SK-MEL-5 (cell line): ENCODE measurements around the gene HNRNPUL1. TPM values are rescaled to one million over a fixed set of nuclear protein-coding genes. Genes with fewer than 3 reads are reported as not detected.
A peak's percentile ranks its signal among the peaks of the same experiment; 100 is the strongest.

Experiments
- DNase-seq: peaks from one replicate; pipeline ENCODE4 v3.0.0-alpha.2; 2016; ENCODE audit warnings: low read depth, low spot score
- in situ Hi-C: cut with HindIII; loops from 2 replicates; pipeline ENCODE4 v1.10.0; 2016; ENCODE audit warnings: low sequenced_read_pairs, high pct_unique_total_duplicates, low pct_unique_long_range_greater_than_20kb
- total RNA-seq: library from RNA; depleted of rRNA; stranded (reverse); fragments of >200 nt; shearing (Covaris generic); gene quantifications from 2 replicates; pipeline ENCODE4 v1.2.3, GENCODE V29; 2014

Gene HNRNPUL1
- total RNA-seq, 1 experiment from 2014 or later, result 56.4 TPM

GRCh38 chr19:41300555-41300954, 36.4 kb downstream of the HNRNPUL1 start:
- no peak for DNase-seq
- in situ Hi-C loops, result no loop called here

- no peak for DNase-seq
- in situ Hi-C loops, result no loop called here
These were observed 38.6 kb downstream of the HNRNPUL1 start for GRCh38 chr19:41302624-41303351.

- in situ Hi-C loops, result no loop called here
- DNase-seq, result no peak
These were observed 39.8 kb downstream of the HNRNPUL1 start for GRCh38 chr19:41303954-41304353.

- DNase-seq, result no peak
- in situ Hi-C loops, result no loop called here
These were observed 40.7 kb downstream of the HNRNPUL1 start for GRCh38 chr19:41304706-41305483.

- in situ Hi-C loops, result no loop called here
- no peak for DNase-seq
These were observed 42.0 kb downstream of the HNRNPUL1 start for GRCh38 chr19:41305927-41306793.

GRCh38 chr19:41307090-41307875, 43.1 kb downstream of the HNRNPUL1 start:
- in situ Hi-C loops, result no loop called here
- DNase-seq, result no peak

- in situ Hi-C loops, result no loop called here
- DNase-seq, result no peak
These were observed 43.8 kb downstream of the HNRNPUL1 start for GRCh38 chr19:41307954-41308449.

- DNase-seq, result peak; percentile 89
- in situ Hi-C loops, result no loop called here
These were observed 44.4 kb downstream of the HNRNPUL1 start for GRCh38 chr19:41308450-41309179.

GRCh38 chr19:41309180-41310032, 45.2 kb downstream of the HNRNPUL1 start:
- DNase-seq, result no peak
- in situ Hi-C loops, result no loop called here

GRCh38 chr19:41310033-41310831, 46.1 kb downstream of the HNRNPUL1 start, which contains the start of gene CCDC97:
Gene CCDC97, plus strand, starts transcription at chr19:41310172. Its CDS starts 139 bp downstream, at chr19:41310311.
- in situ Hi-C loops, result no loop called here

GRCh38 chr19:41311072-41311471, 46.9 kb downstream of the HNRNPUL1 start:
- DNase-seq, result no peak
- in situ Hi-C loops, result no loop called here

More at GRCh38 chr19:41310033-41310831, 46.1 kb downstream of the HNRNPUL1 start, which contains the start of gene CCDC97:
- DNase-seq, result peak; percentile 81

GRCh38 chr19:41311613-41312012, 47.4 kb downstream of the HNRNPUL1 start:
- no peak for DNase-seq
- in situ Hi-C loops, result no loop called here

GRCh38 chr19:41316306-41316920, 52.2 kb downstream of the HNRNPUL1 start:
- in situ Hi-C loops, result no loop called here
- no peak for DNase-seq

GRCh38 chr19:41318696-41319499, 54.7 kb downstream of the HNRNPUL1 start:
- in situ Hi-C loops, result no loop called here
- DNase-seq, result no peak
